Measurements from ENCODE around the gene TKTL1. TPM values are rescaled to one million over a fixed set of nuclear protein-coding genes. Genes with fewer than 3 reads are reported as not detected.

TKTL1 gene
- total and polyA plus RNA-seq, 4 donors, result 0.23 to 0.24 TPM; not detected in 2

DNA sequence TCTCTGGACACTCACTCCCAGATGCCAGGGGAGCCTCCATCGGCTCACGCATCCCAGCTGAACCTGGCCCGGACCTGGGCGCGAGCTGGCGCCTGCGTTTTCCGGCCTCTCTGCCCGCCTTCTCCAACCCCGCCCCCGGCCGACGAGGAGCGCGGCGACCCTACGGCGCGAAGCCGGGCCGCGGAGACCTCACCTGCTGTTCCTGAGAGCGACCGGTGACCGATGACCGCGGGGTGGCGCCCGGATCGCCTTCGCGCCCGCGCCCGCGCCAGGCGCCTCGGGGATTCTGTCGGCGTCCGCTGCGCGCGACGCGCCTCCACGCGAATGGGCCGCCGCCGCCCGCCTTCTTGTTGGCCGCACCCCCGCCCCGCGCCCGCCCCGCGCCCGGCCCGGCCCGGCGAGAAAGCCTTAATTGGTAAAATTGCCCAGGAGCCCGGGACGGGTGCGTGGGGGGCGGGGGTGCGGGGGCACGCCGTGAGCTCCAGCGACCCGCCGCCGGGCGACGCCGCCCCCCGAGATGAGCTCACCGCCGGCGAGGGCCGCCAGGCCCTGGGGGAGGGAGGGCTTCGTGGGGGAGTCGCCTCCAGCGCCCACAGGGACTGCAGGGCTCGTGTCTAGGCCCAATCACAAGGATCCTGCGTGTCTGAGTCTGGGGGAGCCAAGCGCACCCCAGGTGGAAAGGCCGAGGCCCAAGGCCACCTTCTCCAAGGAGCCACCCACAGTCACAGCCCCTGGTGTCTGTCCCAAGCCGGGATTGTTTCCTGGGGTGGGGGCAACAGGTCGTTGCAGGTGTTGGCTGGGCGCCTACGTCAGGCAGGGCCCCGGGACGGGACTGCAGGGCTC, 78.9 kb downstream of the TKTL1 start, which contains the start of gene FLNA:
Gene FLNA, minus strand, starts transcription at position 322 of the 843 bp plus-strand sequence. CDS start 3,389 bp downstream, outside the sequence.
- 1 to 35% methylated on average over 73 to 95 of the region's 95 CpGs for WGBS, 2 donors
- Histone ChIP-seq H3K4me3 (ENCODE audit: low read length in 2 of 2) (peak within 1 kb of the TSS; percentile 35 to 55), H3K27me3 (ENCODE audit: control insufficient read depth in 1 of 2, insufficient read depth in 2 of 2, low read length in 1 of 2) (no peaks in the 10 kb centered on the region), H3K36me3 (ENCODE audit: control insufficient read depth in 1 of 2, insufficient read depth in 2 of 2, low read length in 1 of 2) (peaks cover 0 to 2% of the 10 kb centered on the region in 2 donors), H3K4me1 (ENCODE audit: control insufficient read depth in 1 of 2, insufficient read depth in 2 of 2, low read length in 2 of 2) (no peaks in the 10 kb centered on the region), H3K9me3 (ENCODE audit: control insufficient read depth, low read length) (no peaks in the 10 kb centered on the region), H3K27ac (ENCODE audit: low read depth in 1 of 2, low read length in 2 of 2) (peak within 1 kb of the TSS; percentile 58 to 90)
- intact Hi-C loops (cut with DNase I), result no loop called here
- DNase-seq (peak; percentile 79 to 90), ATAC-seq (ENCODE audit: low FRiP score) (no peak)

DNA sequence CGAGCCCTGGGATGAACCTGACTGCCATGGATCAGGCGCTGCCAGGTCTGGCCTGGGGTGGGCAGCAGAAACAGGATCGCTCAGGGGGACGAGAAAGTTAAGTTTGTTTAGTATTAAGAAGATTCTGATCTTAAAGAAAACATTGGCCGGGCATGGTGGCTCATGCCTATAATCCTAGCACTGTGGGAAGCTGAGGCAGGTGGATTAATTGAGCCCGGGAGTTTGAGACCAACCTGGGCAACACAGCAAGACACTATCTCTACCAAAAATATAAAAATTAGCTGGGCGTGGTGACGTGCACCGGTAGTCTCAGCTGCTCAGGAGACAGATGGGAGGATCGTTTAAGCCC, 79.5 kb downstream of the TKTL1 start:
- Histone ChIP-seq H3K4me3 (ENCODE audit: low read length in 2 of 2) (no peak overlapping the region), H3K27ac (ENCODE audit: low read depth in 1 of 2, low read length in 2 of 2) (peak overlapping the region; percentile 34 to 77), H3K9me3 (ENCODE audit: control insufficient read depth, low read length) (no peaks in the 10 kb centered on the region), H3K4me1 (ENCODE audit: control insufficient read depth in 1 of 2, insufficient read depth in 2 of 2, low read length in 2 of 2) (no peaks in the 10 kb centered on the region), H3K27me3 (ENCODE audit: control insufficient read depth in 1 of 2, insufficient read depth in 2 of 2, low read length in 1 of 2) (no peaks in the 10 kb centered on the region), H3K36me3 (ENCODE audit: control insufficient read depth in 1 of 2, insufficient read depth in 2 of 2, low read length in 1 of 2) (peaks cover 0 to 2% of the 10 kb centered on the region in 2 donors)
- ATAC-seq (ENCODE audit: low FRiP score), result no peak
- WGBS, 2 donors, result 16 to 43% methylated on average over 10 of the region's 10 CpGs
- no peak for DNase-seq
- intact Hi-C loops (cut with DNase I), result no loop called here

DNA sequence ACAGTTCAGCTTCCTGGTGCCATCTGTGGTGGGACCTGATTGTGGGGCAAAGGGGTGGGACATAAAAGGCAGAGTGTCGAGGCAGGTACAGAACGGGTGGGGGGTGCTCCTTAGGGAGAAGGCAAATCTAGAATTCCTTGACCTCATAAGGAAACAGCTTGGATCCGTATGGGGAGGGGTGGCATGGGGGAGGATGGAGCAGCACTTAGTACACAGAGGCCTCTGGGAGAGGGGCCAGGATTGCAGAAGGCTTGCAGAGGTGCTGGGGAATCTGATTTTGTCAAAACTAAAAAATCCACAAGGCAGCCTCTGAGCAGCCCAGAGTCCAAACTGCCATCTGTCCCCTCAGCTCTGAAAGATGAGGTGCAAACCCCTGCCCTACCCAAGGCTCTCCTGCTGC, 81.2 kb downstream of the TKTL1 start:
- DNase-seq, result no peak
- intact Hi-C loops (cut with DNase I), result no loop called here
- H3K27ac ChIP-seq (ENCODE audit: low read depth in 1 of 2, low read length in 2 of 2), result peak overlapping the region in 1 of 2 donors; percentile 90
- H3K9me3 ChIP-seq (ENCODE audit: control insufficient read depth, low read length), result no peaks in the 10 kb centered on the region
- H3K4me3 ChIP-seq (ENCODE audit: low read length in 2 of 2), result no peak overlapping the region
- ATAC-seq (ENCODE audit: low FRiP score), result no peak
- no peaks in the 10 kb centered on the region for H3K4me1 ChIP-seq (ENCODE audit: control insufficient read depth in 1 of 2, insufficient read depth in 2 of 2, low read length in 2 of 2)
- whole genome bisulfite sequencing, 2 donors, result 10 to 32% methylated on average over 3 of the region's 3 CpGs
- H3K27me3 ChIP-seq (ENCODE audit: control insufficient read depth in 1 of 2, insufficient read depth in 2 of 2, low read length in 1 of 2), result no peaks in the 10 kb centered on the region
- no peaks in the 10 kb centered on the region for H3K36me3 ChIP-seq (ENCODE audit: control insufficient read depth in 1 of 2, insufficient read depth in 2 of 2, low read length in 1 of 2)

DNA sequence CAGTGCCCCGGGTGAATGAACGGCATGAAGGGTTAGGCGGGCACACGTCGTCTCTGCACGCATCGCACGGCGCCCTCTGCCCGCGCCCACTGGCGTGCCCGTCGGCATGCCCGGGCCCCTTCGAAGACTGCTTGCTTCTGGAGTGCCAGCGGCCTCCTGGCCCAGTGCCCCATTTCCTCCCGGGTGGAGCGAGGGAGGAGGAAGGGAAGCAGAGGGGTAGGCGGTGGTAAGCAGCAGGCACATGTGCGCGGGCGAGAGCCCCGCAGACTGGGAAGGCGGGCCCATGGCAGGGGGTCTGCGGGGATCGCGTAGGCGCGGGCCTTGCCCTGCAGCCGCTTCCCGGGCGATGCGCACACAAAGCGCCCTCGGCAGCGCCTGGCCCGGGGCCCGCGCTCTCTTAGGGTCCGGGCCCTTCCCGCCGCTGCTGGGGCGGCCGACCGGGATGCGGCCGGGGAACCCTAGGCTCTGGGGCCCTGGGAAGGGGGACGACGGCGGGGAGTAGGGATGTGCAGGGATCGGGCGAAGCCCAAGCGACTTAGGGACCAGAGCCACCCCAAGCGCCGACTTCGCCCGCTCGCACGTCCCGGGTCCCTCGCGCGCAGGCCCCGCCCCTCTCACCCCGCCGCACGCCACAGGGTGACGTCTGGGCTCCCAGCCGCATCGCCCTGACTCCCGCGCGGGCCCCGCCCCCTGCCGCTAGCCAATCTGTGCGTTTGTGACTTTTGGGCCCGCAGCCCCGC, 82.6 kb downstream of the TKTL1 start:
- H3K4me3 ChIP-seq (ENCODE audit: low read length in 2 of 2), result peak overlapping the region; percentile 9 to 53
- ATAC-seq (ENCODE audit: low FRiP score), result peak; percentile 15

DNA sequence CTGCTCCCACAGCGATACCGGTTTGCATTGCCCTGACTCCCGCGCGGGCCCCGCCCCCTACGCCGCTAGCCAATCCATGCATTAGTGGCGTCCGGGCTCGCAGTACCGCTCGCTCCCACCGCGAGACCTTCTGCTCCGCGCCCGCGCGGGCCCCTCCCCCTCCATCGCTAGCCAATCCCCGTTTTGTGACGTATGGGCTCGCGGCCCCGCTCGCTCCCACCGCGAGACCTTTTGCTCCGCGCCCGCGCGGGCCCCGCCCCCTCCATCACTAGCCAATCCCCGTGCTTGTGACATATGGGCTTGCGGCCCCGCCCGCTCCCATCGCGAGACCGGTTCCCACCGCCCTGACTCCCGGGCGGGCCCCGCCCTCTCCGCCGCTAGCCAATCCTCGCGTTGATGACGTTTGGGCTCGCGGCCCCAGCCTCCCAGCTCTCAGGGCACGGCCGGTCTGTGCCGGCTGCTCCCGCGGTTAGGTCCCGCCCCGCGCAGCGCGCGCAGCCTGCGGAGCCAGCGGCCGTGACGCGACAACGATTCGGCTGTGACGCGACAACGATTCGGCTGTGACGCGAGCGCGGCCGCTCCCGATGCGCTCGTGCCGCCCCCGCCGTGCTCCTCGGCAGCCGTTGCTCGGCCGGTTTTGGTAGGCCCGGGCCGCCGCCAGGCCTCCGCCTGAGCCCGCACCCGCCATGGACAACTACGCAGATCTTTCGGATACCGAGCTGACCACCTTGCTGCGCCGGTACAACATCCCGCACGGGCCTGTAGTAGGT, 83.4 kb downstream of the TKTL1 start, which contains the start of gene EMD:
Gene EMD, plus strand, starts transcription at position 497 of the 770 bp plus-strand sequence. Its CDS starts 190 bp downstream, at position 687.
- H3K9me3 ChIP-seq (ENCODE audit: control insufficient read depth, low read length), result no peaks in the 10 kb centered on the region

More for the DNA sequence above, 82.6 kb downstream of the TKTL1 start:
- Histone ChIP-seq H3K9me3 (ENCODE audit: control insufficient read depth, low read length) (no peaks in the 10 kb centered on the region), H3K27me3 (ENCODE audit: control insufficient read depth in 1 of 2, insufficient read depth in 2 of 2, low read length in 1 of 2) (no peaks in the 10 kb centered on the region), H3K27ac (ENCODE audit: low read depth in 1 of 2, low read length in 2 of 2) (peak overlapping the region; percentile 61 to 89), H3K36me3 (ENCODE audit: control insufficient read depth in 1 of 2, insufficient read depth in 2 of 2, low read length in 1 of 2) (no peaks in the 10 kb centered on the region), H3K4me1 (ENCODE audit: control insufficient read depth in 1 of 2, insufficient read depth in 2 of 2, low read length in 2 of 2) (no peaks in the 10 kb centered on the region)
- peak; percentile 86 to 90 for DNase-seq
- intact Hi-C loops (cut with DNase I), result no loop called here
- 0 to 39% methylated on average over 67 to 79 of the region's 79 CpGs for WGBS, 2 donors

DNA sequence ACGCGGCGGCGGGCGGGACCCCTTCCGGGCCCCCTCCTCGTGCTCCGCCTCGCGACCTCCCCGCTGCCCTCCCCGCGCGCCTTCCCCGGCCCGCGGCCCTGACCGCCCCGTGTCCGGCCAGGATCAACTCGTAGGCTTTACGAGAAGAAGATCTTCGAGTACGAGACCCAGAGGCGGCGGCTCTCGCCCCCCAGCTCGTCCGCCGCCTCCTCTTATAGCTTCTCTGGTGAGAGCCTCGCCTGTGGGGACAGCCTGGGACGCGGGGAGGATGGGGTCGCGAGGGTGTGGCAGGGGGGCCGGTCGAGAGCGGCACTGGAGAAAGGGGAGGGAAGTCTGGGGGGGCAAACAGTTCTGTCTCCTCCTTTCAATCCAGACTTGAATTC, 84.0 kb downstream of the TKTL1 start:
- no peaks in the 10 kb centered on the region for H3K4me1 ChIP-seq (ENCODE audit: control insufficient read depth in 1 of 2, insufficient read depth in 2 of 2, low read length in 2 of 2)

More for the DNA sequence above, 83.4 kb downstream of the TKTL1 start, which contains the start of gene EMD:
- DNase-seq, result peak; percentile 98 to 99
- Histone ChIP-seq H3K4me3 (ENCODE audit: low read length in 2 of 2) (peak within 1 kb of the TSS; percentile 55 to 90), H3K27ac (ENCODE audit: low read depth in 1 of 2, low read length in 2 of 2) (peak within 1 kb of the TSS; percentile 61 to 92), H3K36me3 (ENCODE audit: control insufficient read depth in 1 of 2, insufficient read depth in 2 of 2, low read length in 1 of 2) (no peaks in the 10 kb centered on the region), H3K27me3 (ENCODE audit: control insufficient read depth in 1 of 2, insufficient read depth in 2 of 2, low read length in 1 of 2) (no peaks in the 10 kb centered on the region), H3K4me1 (ENCODE audit: control insufficient read depth in 1 of 2, insufficient read depth in 2 of 2, low read length in 2 of 2) (no peaks in the 10 kb centered on the region)
- intact Hi-C loops (cut with DNase I), result no loop called here
- peak; percentile 92 for ATAC-seq (ENCODE audit: low FRiP score)
- WGBS, 2 donors, result 0 to 40% methylated on average over 88 to 103 of the region's 103 CpGs

More for the DNA sequence above, 84.0 kb downstream of the TKTL1 start:
- Histone ChIP-seq H3K4me3 (ENCODE audit: low read length in 2 of 2) (peak overlapping the region; percentile 55 to 90), H3K27me3 (ENCODE audit: control insufficient read depth in 1 of 2, insufficient read depth in 2 of 2, low read length in 1 of 2) (no peaks in the 10 kb centered on the region), H3K27ac (ENCODE audit: low read depth in 1 of 2, low read length in 2 of 2) (peak overlapping the region; percentile 20 to 92), H3K9me3 (ENCODE audit: control insufficient read depth, low read length) (no peaks in the 10 kb centered on the region), H3K36me3 (ENCODE audit: control insufficient read depth in 1 of 2, insufficient read depth in 2 of 2, low read length in 1 of 2) (no peaks in the 10 kb centered on the region)
- 1 to 27% methylated on average over 37 to 38 of the region's 38 CpGs for WGBS, 2 donors
- ATAC-seq (ENCODE audit: low FRiP score), result no peak
- no peak for DNase-seq
- intact Hi-C loops (cut with DNase I), result no loop called here

Data from aorta (tissue), 5 donors.